Measurements from ENCODE around the gene CANT1. TPM values are rescaled to one million over a fixed set of nuclear protein-coding genes. Genes with fewer than 3 reads are reported as not detected.
"Not testable (repeated sequence)": the region's sequence is repeated elsewhere in the genome, so short reads cannot be mapped to it uniquely, and the experiment has no call there.

Gene CANT1
- total and polyA plus RNA-seq, 7 donors, result 10.2 to 34.3 (median 22.5) TPM

- Histone ChIP-seq H3K4me3 (no peak overlapping the region), H3K9me3 (no peaks in the 10 kb centered on the region), H3K27me3 (ENCODE audit: insufficient read depth in 3 of 3, low read length in 2 of 3) (peaks cover 0 to 10% (median 0%) of the 10 kb centered on the region in 3 donors), H3K4me1 (peaks cover 40% of the 10 kb centered on the region), H3K36me3 (ENCODE audit: insufficient read depth in 1 of 2, low read depth in 1 of 2) (no peaks in the 10 kb centered on the region), H3K27ac (peak overlapping the region; percentile 46)
- ATAC-seq (no peak), DNase-seq (peak in 1 of 2 donors; percentile 74)
- no peak for TF ChIP-seq CTCF (IDR thresholded peaks at IDR 0.05)
- intact Hi-C loops (cut with DNase I), result no loop called here
- WGBS, 3 donors, result 65 to 88% (median 73%) methylated on average over 9 of the region's 9 CpGs
Observed at GRCh38 chr17:79022507-79022991, 13.0 kb upstream of the CANT1 start.

- not testable (repeated sequence) for H3K36me3 ChIP-seq (ENCODE audit: insufficient read depth in 1 of 2, low read depth in 1 of 2); DNase-seq; H3K4me3 ChIP-seq; H3K27me3 ChIP-seq (ENCODE audit: insufficient read depth in 3 of 3, low read length in 2 of 3); ATAC-seq; H3K9me3 ChIP-seq
- peak overlapping the region; percentile 46 for H3K27ac ChIP-seq
- 92 to 95% (median 94%) methylated on average over 2 of the region's 2 CpGs for WGBS, 3 donors
- peaks cover 34% of the 10 kb centered on the region for H3K4me1 ChIP-seq
- intact Hi-C loops (cut with DNase I), result loop anchor here (2.0 kb wide), 2 partner anchors 19 to 21 kb away; no protein-coding TSS in a partner anchor
Observed at GRCh38 chr17:79021929-79022328, 12.4 kb upstream of the CANT1 start.

GRCh38 chr17:79020631-79021301, 11.2 kb upstream of the CANT1 start:
- intact Hi-C loops (cut with DNase I), result loop anchor here (2.0 kb wide), 2 partner anchors 20 to 22 kb away; no protein-coding TSS in a partner anchor
- H3K4me1 ChIP-seq, result peaks cover 24% of the 10 kb centered on the region
- H3K36me3 ChIP-seq (ENCODE audit: insufficient read depth in 1 of 2, low read depth in 1 of 2), result no peaks in the 10 kb centered on the region
- peaks cover 0 to 10% (median 0%) of the 10 kb centered on the region in 3 donors for H3K27me3 ChIP-seq (ENCODE audit: insufficient read depth in 3 of 3, low read length in 2 of 3)
- ATAC-seq (no peak), DNase-seq (no peak)
- H3K27ac ChIP-seq, result no peak overlapping the region
- TF ChIP-seq CTCF (IDR thresholded peaks at IDR 0.05), result no peak
- no peaks in the 10 kb centered on the region for H3K9me3 ChIP-seq
- no peak overlapping the region for H3K4me3 ChIP-seq
- 68 to 73% (median 72%) methylated on average over 2 of the region's 2 CpGs for WGBS, 3 donors

- no peaks in the 10 kb centered on the region for H3K36me3 ChIP-seq (ENCODE audit: insufficient read depth in 1 of 2, low read depth in 1 of 2)
- no peak overlapping the region for H3K4me3 ChIP-seq
- no peak overlapping the region for H3K27ac ChIP-seq
- ATAC-seq (peak; percentile 47 to 76 (median 56)), DNase-seq (peak; percentile 72)
- 8 to 15% (median 11%) methylated on average over 19 of the region's 19 CpGs for WGBS, 3 donors
- H3K27me3 ChIP-seq (ENCODE audit: insufficient read depth in 3 of 3, low read length in 2 of 3), result peaks cover 0 to 10% (median 0%) of the 10 kb centered on the region in 3 donors
- H3K9me3 ChIP-seq, result no peaks in the 10 kb centered on the region
- peak; percentile 64 for TF ChIP-seq CTCF (IDR thresholded peaks at IDR 0.05)
- intact Hi-C loops (cut with DNase I), result loop anchor here (2.0 kb wide), 3 partner anchors 21 to 63 kb away; no protein-coding TSS in a partner anchor
- H3K4me1 ChIP-seq, result peaks cover 16% of the 10 kb centered on the region
Observed at GRCh38 chr17:79019632-79020584, 10.3 kb upstream of the CANT1 start.

- Histone ChIP-seq H3K36me3 (ENCODE audit: insufficient read depth in 1 of 2, low read depth in 1 of 2) (no peaks in the 10 kb centered on the region), H3K9me3 (no peaks in the 10 kb centered on the region), H3K27ac (no peak overlapping the region), H3K4me3 (no peak overlapping the region), H3K27me3 (ENCODE audit: insufficient read depth in 3 of 3, low read length in 2 of 3) (peaks cover 0 to 8% (median 0%) of the 10 kb centered on the region in 3 donors), H3K4me1 (peaks cover 12% of the 10 kb centered on the region)
- intact Hi-C loops (cut with DNase I), result loop anchor here in 1 of 2 donors (2.0 kb wide), 1 partner anchor 64 kb away; no protein-coding TSS in a partner anchor
- no peak for TF ChIP-seq CTCF (IDR thresholded peaks at IDR 0.05)
- ATAC-seq, result no peak
- WGBS, 3 donors, result 83 to 89% (median 89%) methylated on average over 2 of the region's 2 CpGs
- DNase-seq, result no peak
Observed at GRCh38 chr17:79019261-79019631, 9.7 kb upstream of the CANT1 start.

Measured in psoas muscle (tissue), 8 donors.